AG04450 (cell line): ENCODE measurements around the gene CPT1B. TPM values are rescaled to one million over a fixed set of nuclear protein-coding genes. Genes with fewer than 3 reads are reported as not detected.
A peak's percentile ranks its signal among the peaks of the same experiment; 100 is the strongest.

ENCODE experiments used
- CTCF ChIA-PET: fragments of 300-600, 350-600 bp; formaldehyde crosslinking; extraction: SDS; loops from one replicate; lab custom pipeline; 2022; ENCODE audit warnings: antibody characterized with exemption, inconsistent platforms; lab: Charles Lee
- POLR2A ChIA-PET: fragments of 350-600 bp; formaldehyde crosslinking; extraction: SDS; loops from one replicate; lab custom pipeline; 2021; ENCODE audit warnings: antibody characterized with exemption, inconsistent platforms; lab: Yijun Ruan, JAX
- DNase-seq: peaks from one replicate; pipeline ENCODE4 v3.0.0-alpha.2; 2011; ENCODE audit warnings: low read depth, low spot score
- H3K27ac ChIP-seq: one replicate; pipeline ENCODE4 v1.5.1; 2012; ENCODE audit warnings: low read depth, low read length, control low read depth
- H3K27me3 ChIP-seq: one replicate; pipeline ENCODE4 v1.6.0; 2012; ENCODE audit warnings: low read length; ENCODE audit not compliant: control insufficient read depth, insufficient read depth
- H3K4me3 ChIP-seq: 2 replicates; pipeline ENCODE4 v1.5.1; 2011; ENCODE audit warnings: mild to moderate bottlenecking, low read depth, low read length, control low read depth
- H3K9me3 ChIP-seq: 2 replicates; pipeline ENCODE4 v1.5.1; 2012; ENCODE audit warnings: low read length; ENCODE audit not compliant: control insufficient read depth, insufficient read depth
- CTCF ChIP-seq: IDR thresholded peaks from 2 replicates; pipeline ENCODE4 v1.5.1; 2011; ENCODE audit warnings: low read depth, low read length, control low read depth, inconsistent platforms
- polyA plus RNA-seq: library from polyadenylated mRNA; depleted of rRNA; stranded (reverse); fragments of >200 nt; gene quantifications from 2 replicates; pipeline ENCODE4 v1.2.3, GENCODE V29; 2011

Gene CPT1B
- polyA plus RNA-seq, 1 experiment, result 0.99 TPM

GRCh38 chr22:50525104-50525857 lies 52.9 kb downstream of the CPT1B start, which contains the start of gene SCO2:
SCO2 (minus strand) TSS chr22:50525598; CDS start chr22:50524411, 1,187 bp downstream.
- POLR2A ChIA-PET, result interaction anchor here (0.8 to 2.1 kb wide), 16 partner anchors 10 to 102 kb away, joined by 3 to 29 read pairs (median 5); partner anchors contain the start of genes ARSA, CPT1B, KLHDC7B and LMF2
- H3K9me3 ChIP-seq, result peaks cover 7% of the 10 kb centered on the region; the same call in 1 of the 2 replicates
- H3K27me3 ChIP-seq, result peaks cover under 1% of the 10 kb centered on the region
- CTCF ChIA-PET, result interaction anchor here (0.5 to 2.6 kb wide), 26 partner anchors 10 to 169 kb away, joined by 3 to 32 read pairs (median 3); partner anchors contain the start of genes ARSA, CPT1B, KLHDC7B and LMF2
- peak within 1 kb of the TSS; percentile 81 for H3K4me3 ChIP-seq
- H3K27ac ChIP-seq, result peak within 1 kb of the TSS; percentile 75
- peak; percentile 94 for DNase-seq
- peak; percentile 51 for TF ChIP-seq CTCF

- no peak for TF ChIP-seq CTCF
- H3K4me3 ChIP-seq, result peak overlapping the region; percentile 81
- H3K27ac ChIP-seq, result peak overlapping the region; percentile 75
- DNase-seq, result no peak
- CTCF ChIA-PET, result interaction anchor here (0.9 to 2.6 kb wide), 7 partner anchors 10 to 117 kb away, joined by 3 to 32 read pairs (median 12); partner anchors contain the start of genes LMF2, NCAPH2 and SYCE3
- H3K9me3 ChIP-seq, result peaks cover 6% of the 10 kb centered on the region; the same call in 1 of the 2 replicates
- H3K27me3 ChIP-seq, result no peaks in the 10 kb centered on the region
- POLR2A ChIA-PET, result interaction anchor here (1.4 to 2.1 kb wide), 7 partner anchors 9 to 80 kb away, joined by 3 to 29 read pairs (median 6); partner anchors contain the start of genes CPT1B, LMF2 and NCAPH2
These were observed 53.5 kb downstream of the CPT1B start for GRCh38 chr22:50524676-50525103.

- ChIA-PET CTCF (interaction anchor here (2.3 to 2.6 kb wide), 4 partner anchors 15 to 97 kb away, joined by 12 to 32 read pairs (median 20); partner anchors contain the start of genes LMF2, NCAPH2 and SYCE3), POLR2A (interaction anchor here (1.5 to 2.1 kb wide), 4 partner anchors 8 to 79 kb away, joined by 3 to 15 read pairs (median 7); no protein-coding TSS in a partner anchor)
- Histone ChIP-seq H3K4me3 (peak overlapping the region; percentile 81), H3K27me3 (no peaks in the 10 kb centered on the region), H3K9me3 (no peaks in the 10 kb centered on the region; the same call in 1 of the 2 replicates), H3K27ac (no peak overlapping the region)
- DNase-seq, result no peak
- TF ChIP-seq CTCF, result no peak
These were observed 54.2 kb downstream of the CPT1B start for GRCh38 chr22:50523806-50524675.

GRCh38 chr22:50523458-50523805 lies 54.8 kb downstream of the CPT1B start:
- Histone ChIP-seq H3K27ac (no peak overlapping the region), H3K9me3 (no peaks in the 10 kb centered on the region; the same call in 1 of the 2 replicates), H3K27me3 (no peaks in the 10 kb centered on the region), H3K4me3 (no peak overlapping the region)
- DNase-seq, result no peak
- no peak for TF ChIP-seq CTCF
- CTCF ChIA-PET, result no interaction called here
- POLR2A ChIA-PET, result no interaction called here
